NCI-H1930 (cell line): ENCODE data around the gene DENR.
"Not testable (repeated sequence)": the region's sequence is repeated elsewhere in the genome, so short reads cannot be mapped to it uniquely, and the experiment has no call there.

ENCODE experiments used
- DNase-seq, 2 experiments: peaks; one replicate each; lab custom pipeline; 2025; lab: John Stamatoyannopoulos, UW

Gene DENR

DNA sequence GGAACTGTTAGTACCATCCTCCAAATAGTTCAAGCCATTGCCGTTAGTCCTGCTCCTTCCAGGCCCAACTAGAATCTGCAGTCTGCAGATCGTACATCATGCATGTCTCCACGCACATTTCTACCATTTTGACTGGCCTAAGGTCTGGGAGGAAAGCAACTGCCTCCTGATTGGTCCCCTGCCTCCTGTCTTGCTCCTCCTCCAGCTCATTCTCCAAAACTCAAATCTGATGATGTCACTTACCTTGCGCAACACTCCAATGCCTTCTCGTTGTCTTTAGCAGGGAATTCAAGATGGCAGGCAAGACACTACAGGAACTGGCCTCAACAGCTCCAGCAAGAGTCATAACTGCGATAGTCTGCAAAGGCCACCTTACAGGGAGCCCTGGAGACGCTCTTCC, 12.3 kb upstream of the DENR start:
- no peak for DNase-seq

DNA sequence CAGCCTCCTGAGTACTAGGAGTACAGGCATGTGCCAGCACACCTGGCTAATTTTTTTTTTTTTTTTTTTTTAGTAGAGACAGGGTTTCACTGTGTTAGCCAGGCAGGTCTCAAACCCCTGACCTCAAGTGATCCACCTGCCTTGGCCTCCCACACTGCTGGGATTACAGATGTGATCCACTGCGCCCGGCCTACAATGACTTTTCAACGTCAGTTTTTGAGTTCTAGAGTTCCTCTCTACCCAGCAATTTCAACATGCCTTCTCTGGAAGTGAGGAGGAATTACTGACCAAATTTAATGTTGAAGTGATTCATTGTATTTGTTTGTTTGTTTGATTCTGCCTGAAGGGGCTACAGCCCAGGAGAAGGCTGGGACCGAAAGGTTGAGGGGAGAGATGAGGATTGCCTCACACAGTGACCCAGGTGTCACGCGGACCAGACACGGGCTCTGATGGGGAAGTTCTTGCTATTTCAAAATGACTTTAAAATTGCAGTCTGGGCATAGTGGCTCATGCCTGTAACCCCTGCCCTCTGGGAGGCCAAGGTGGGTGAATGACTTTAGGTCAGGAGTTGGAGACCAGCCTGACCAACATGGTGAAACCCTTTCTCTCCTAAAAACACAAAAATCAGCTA, 8.6 kb upstream of the DENR start:
- DNase-seq: no peak

DNA sequence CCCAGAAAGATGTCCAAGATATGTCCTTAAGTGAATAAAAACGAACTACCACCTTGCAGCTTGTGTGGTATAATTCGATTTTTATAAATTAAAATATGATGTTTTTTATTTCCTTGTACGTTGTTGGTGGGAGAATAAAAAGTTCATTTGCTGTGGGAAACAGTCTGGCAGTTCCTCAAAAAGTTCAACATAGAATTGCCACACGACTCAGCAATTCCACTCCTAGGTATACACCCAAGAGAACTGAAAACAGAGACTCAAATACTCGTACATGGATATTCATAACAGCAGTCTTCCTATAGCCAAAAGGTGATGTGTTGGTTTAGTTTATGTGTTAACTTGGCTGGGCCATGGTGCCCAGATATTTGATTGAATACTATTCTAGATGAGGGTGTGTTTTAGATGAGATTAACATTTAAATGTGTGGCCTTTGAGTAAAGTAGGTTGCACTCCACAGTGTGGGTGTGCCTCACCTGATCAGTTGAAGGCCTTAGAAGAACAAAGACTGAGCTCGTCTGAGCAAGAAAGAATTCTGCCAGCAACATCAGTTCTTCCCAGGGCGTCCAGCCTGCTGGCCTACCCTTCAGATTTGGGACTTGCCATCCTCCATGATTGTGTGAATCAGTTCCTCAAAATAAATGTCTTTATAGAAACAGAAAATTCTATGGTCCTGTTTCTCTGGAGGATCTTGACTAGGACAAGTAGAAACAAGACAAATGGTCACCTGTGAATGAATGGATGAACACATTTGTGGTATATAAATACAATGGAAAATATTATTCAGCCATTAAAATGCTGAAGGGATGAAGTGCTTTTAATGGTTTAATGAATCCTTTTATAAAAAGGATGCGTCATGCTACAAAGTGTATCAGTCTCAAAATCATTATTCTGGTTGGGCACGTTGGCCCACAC, 5.1 kb upstream of the DENR start:
- DNase-seq: no peak

DNA sequence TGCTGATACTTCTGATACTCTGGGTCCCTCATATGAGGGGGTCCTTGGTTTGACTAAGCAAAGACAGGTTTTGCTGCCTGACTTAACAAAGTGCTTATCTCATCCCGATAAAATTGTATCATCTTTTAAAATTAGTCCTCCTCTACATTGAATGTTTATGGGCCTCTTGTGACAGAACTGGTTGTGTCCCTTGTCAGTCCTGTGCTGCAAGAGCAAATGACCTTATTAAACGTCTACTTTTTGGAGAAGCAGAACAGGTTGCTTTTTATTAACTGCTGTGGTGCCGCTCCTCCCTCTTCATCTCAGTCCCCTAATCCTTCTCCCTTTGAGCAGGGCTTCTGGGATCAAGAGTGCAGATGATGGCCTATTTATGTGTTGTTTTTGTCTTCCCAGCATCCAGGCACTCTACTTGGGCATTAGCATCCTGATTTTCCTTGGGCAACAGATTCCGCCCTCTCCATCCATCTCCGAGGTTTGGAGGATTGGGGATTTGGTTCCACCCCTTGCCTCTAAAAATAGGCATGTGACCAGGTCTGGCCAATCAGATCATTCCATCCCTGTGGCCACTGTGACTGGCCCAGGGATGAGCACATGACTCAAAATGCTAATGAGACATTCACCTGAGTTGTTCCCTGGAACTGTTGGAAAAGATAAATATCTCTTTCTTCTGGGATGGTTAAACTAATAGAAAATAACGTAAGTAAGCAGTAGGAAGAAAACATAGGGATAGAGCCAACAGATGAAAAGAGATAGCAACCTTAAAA, 2.9 kb upstream of the DENR start:
- DNase-seq: no peak

DNA sequence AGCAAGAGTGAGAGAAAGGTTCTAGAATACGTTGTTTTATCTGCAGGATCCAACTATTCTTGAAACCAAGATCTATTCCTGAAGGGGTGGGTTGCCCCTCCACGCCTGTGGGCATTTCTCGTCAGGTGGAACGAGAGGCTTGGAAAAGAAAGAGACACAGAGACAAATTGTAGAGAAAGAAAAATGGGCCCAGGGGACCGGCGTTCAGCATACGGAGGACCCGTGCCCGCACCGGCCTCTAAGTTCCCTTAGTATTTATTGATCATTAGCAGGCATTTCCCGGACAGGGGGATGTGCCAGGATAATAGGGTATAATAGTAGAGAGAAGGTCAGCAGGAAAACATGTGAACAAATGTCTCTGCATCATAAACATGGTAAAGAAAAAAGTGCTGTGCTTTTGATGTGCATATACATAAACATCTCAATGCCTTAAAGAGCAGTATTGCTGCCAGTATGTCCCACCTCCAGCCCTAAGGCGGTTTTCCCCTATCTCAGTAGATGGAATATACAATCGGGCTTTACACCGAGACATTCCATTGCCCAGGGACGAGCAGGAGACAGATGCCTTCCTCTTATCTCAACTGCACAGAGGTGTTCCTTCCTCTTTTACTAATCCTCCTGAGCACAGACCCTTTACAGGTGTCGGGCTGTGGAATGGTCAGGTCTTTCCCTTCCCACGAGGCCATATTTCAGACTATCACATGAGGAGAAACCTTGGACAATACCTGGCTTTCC, 1.7 kb upstream of the DENR start:
- DNase-seq: not testable (repeated sequence)

DNA sequence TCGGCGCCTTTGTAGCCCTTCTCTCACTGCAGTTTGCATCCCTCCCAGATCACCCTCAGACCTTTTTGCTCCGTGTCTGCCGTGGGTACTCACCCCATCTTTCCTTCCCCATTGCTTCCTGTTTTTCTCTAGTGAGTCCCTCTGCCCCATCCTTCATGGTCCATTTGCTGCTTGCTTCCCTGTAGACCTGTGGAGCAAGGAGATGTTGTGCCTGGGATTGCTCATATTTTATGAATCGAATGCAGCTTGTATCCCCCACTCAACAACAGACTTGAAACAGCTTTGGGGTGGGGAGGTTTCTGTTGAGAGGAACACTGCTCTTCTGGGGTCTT, 661 bp downstream of the DENR start:
- DNase-seq: no peak

DNA sequence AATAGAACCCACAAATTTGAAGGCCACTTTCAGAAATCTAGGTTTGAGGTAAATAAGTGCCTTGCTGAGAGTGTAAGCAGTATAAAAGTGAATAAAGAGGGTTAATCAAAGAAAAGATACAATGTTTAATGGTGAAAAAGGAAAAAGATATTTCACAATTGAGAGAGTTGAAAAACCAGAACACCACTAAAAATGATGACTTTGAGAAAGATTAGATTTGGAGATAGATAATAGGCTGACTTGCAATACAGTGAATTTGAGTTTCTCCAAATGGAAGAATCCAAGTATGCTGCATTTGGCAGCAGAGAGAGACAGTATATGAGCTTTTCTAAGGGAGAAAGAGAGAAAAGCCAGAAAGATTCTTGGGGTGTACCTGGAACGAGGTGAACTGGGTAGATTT, 2.2 kb downstream of the DENR start:
- DNase-seq: no peak

DNA sequence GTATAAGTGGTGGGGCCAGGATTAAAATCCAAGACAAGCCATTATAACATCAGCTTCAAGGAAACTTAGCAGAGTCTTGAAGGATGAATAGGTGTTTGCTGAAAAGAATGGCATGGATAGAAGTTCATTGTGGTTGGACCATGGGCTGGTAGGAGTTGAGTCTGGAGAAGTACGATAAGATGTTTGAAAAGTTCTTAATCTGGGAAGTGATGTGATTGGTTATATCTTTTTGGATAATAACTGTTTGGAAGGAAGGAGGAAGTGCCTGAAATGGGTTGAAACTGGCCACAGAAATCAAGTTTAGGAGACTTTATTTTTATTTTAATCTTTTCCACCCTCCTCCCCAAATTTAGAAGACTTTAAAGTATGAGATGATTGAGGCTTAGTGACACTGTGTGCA, 4.9 kb downstream of the DENR start:
- no peak for DNase-seq

DNA sequence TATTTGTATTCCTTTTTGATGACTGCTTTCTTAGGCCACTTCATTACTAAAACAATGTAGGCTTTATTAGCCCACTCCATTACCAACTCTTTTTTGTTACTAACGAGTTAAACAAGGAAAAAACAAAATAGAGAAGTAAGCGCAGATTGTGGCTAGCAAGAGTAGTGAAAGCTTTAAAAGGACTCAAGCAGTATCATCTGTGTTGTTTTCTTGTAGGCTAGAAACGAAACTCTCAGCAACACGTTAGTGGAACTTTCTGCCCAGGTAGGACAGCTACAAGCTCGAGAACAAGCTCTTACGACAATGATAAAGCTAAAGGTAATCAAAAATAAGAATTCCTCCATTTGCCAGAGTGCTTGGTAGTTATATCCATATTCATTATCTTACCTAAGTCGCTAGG, 32.9 kb downstream of the DENR start:
- DNase-seq: no peak

DNA sequence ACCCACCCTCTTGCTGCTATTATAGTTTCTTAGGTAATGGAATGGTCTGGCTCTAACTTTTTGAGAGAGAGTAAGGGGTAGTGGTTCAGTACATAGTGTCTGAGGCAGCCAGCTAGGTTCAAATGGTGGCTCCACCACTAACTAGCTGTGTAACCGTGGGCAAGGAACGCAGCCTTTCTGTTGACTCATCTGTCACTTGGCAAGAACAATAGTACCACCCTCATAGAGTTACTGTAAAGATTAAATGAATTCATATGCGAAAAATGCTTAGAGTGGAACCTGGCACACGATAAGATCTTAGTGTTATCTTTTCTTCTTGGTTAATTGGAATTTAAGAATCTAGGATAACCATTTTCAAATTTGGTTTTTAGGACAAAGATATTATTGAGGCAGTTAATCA, 35.8 kb downstream of the DENR start:
- no peak for DNase-seq

DNA sequence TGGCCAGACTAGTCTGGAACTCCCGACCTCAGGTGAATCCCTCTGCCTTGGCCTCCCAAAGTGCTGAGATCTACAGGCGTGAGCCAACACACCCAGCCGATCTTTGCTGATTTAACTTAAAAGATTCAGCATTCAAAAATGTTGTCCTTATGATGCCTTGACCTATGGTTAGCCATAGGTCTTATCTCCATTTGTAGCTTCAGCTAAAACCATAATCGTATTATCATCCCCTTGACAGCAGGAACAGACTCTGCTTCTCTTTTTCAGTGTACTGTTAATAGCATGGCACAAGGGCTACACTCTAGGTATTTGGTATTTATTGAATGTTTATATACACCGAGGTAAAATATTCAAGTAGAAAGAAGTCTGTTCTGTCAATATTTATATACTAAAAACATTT, 37.0 kb downstream of the DENR start:
- DNase-seq: no peak

DNA sequence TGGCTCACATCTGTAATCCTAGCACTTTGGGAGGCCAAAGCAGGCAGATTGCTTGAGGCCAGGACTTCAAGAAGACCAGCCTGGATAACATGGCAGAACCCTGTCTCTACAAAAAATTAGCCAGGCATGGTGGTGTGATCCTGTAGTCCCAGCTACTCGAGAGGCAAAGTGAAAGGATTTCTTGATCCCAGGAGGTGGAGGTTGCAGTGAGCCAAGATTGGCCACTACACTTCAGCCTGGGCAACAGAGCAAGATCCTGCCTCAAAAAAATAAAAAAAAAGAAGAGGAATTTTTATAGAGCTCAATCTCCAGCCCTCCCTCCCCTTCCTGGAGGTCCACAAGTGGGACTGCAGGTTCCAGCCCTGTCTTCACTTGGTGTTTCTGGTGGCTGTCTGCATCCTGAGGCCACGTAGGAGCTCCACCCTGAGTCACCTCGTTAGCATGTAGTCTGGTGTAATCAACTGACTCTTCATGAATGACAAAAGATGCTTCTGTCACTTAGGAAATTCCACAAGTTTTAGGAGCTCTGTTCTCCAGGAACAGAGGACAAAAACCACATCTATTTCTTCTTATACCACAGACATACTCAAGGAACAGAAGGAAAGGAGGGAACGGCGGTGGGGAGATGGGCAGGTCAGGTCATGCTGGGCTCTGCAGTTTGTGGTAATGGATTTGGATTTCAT, 37.9 kb downstream of the DENR start:
- no peak for DNase-seq

DNA sequence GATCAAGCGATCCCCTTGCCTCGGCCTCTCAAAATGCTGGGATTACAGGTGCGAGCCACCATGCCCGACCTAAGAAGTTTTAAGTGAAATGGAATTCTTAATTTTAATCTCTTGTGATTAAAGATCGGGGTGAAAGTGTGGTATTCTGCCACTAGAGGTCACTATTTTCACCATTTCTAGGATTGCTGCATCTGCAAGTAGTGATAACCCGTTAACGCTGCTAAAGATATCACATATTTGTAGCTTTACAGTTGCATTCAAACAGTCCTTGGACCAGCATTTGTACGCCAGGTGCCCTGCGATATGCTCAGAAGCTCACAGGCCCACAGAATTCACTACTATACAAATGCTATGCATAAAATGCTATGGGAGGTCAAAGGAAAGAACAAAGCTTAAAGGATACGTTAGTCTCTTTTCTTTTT, 41.1 kb downstream of the DENR start:
- peak in 1 of 2 experiments; percentile 35 for DNase-seq

DNA sequence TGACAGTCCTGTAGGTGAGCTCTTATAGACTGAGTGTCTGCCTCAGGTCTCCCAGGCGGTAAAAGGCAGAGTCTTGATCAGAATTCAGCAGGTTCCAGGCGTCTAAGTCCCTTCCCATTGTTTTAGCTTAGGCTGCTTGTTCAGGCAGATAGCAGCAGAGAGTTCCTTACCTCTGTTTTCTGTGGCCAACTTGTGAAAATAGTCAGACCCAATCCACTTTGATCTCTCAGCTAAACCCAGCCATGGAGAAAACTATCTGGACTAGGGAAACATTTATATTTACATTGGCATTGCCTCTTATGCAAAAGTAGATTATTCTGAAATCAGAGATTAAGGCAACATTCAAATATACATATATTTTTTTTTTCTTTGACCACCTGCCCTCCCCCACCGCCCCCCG, 43.2 kb downstream of the DENR start:
- no peak for DNase-seq

DNA sequence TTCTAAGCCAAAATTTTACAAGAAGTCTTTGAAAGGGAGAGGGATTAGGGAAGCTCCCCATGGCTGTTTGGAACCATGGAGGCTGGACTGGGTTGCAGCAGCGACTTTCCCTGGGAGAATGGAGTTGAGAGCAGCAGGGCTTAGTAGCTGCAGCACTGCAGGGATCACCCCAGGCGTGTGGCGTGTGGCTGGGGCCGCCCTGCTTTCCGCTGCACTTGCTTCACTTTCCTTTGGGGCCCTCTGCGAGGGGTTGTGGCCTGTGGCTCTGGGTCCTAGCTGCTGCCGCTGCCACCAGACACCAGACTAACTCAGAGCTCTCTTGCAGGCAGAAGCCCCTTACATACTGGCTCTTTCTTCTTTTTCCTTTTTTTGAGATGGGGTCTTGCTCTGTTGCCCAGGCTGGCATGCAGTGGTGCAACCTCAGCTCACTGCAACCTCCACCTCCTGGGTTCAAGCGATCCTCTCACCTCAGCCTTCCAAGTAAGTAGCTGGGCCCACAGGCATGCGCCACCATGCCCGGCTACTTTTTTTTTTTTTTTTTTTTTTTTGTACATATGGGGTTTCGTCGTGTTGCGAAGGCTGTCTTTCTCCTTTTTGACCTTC, 47.1 kb downstream of the DENR start:
- no peak for DNase-seq

DNA sequence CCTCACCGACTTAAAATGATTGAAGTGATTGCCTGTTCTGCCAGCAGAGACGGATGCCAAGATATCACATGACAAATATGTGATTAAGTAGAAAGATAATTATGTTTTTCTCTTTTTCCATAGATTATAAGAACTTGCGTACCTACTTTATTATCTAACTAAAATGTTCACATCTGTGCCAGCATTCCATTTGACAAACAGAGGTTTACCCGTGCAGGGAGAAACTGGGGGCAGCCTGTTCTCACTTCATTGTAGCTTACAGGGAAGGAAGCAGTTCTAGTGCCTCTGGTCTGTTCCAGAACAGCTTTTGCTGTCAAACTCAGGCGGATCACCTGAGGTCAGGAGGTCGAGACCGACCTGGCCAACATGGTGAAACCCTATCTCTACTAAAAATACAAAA, 51.3 kb downstream of the DENR start:
- no peak for DNase-seq

DNA sequence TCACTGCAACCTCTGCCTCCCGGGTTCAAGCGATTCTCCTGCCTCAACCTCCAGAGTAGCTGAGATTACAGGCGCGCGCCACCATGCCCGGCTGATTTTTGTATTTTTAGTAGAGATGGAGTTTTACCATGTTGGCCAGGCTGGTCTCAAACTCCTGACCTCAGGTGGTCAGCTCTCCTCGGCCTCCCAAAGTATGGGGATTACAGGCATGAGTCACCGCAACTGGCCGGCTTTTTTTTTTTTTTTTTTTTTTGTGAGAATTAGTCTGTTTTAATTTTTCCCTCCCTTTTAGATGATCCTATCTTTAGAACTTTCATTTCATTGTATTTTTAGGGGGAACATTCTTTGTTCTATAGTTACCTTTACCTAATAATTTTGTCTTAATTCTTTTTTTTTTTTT, 52.3 kb downstream of the DENR start:
- DNase-seq: not testable (repeated sequence)

DNA sequence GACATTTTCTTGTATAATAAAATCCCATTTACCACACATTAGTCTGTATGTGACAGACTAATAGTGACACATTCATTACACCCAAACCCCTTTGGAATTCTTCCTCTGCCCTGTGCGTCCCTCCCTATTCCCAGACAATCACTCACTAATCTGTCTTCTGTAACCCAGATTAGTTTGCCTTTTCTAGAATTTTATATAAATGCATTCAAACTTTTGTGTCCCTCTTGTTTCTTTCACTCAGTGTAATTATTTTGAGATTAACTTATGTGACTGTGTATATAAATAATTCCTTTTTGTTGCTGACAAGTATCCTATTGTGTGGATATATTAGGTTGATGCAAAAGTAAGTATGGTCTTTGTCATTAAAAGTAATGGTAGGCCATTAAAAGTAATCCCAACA, 55.0 kb downstream of the DENR start:
- no peak for DNase-seq

DNA sequence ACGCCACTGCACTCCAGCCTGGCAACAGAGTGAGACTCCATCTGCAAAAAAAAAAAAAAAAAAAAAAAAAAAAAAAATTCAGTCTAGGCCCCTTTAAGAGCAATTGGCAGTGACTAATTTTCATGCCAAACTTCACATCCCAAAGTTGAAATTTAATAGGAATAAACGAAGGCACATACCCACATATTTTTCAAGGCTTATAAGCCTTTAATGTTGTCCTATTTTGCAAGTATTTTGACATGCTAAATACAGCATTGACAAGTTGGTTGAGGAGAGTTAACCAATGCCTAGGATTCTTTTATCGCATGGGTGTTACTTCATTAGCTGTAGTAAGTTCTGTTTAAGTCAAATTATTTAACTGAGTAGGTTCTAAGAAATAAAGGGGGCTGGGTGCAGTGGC, 59.2 kb downstream of the DENR start:
- DNase-seq: no peak

DNA sequence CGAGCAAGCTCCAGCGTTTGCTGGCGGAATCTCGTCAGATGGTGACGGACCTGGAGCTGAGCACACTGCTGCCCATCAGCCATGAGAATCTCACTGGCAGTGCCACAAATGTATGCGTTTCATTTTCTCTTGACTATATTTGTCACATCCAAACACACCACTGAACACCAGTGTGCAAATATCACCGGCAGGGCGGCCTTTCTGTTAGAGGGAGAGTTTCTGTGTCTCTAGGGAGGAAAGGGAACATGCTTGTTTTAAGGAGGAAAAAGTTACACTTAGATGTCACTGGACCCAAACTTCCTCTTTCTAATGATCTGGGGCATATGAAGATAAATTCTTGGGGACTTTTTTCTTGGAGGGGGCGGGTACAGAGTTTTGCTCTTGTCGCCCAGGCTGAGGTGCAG, 60.7 kb downstream of the DENR start:
- DNase-seq: no peak

DNA sequence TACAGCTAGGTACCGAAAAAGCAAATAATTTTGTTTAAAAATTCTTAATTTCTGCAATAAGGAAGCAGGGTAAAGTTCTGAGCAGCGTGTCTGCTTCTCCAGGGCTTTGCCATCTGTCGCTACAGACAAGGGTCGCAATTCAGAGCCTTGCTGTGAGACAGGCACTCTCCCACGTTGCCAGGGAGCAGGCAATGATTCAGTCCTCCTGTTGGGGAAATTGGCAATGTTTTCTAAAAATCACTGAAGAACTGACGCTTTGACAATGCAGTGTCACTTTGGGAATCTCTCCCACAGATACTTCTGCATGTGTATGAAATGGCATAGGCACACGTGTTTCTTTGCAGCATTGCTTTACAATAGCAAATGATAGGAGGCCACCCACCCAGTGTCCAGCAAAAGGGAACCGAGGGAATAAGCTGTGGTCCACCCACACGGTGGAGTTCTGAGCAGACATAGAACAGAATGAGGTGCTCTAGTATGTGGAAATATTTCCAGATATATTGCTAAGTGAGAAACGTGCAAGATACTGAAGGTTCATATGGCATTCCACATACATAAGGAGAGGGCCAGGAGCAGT, 66.7 kb downstream of the DENR start:
- no peak for DNase-seq
